CD4-positive, alpha-beta T cell treated with Interleukin-10 for 1 hour (primary cell): ENCODE results near the gene DBT.

Experiments
- DNase-seq: peaks from one replicate; pipeline ENCODE4 v3.0.0-alpha.2; 2020

Gene DBT

GRCh38 chr1:100187912-100188311 is 61.7 kb downstream of the DBT start:
- no peak for DNase-seq

- no peak for DNase-seq
These were observed 65.1 kb downstream of the DBT start for GRCh38 chr1:100184536-100184935.

GRCh38 chr1:100183370-100183769 is 66.3 kb downstream of the DBT start:
- DNase-seq, result no peak

GRCh38 chr1:100178091-100178490 is 71.5 kb downstream of the DBT start, which contains the start of gene LRRC39:
TSS of gene LRRC39 (minus strand) at chr1:100178256. CDS start at chr1:100168516, 9,740 bp downstream.
- DNase-seq, result no peak

- DNase-seq, result no peak
These were observed 72.2 kb downstream of the DBT start for GRCh38 chr1:100177295-100178041.

GRCh38 chr1:100168051-100168450 is 81.6 kb downstream of the DBT start:
- DNase-seq, result no peak

GRCh38 chr1:100164702-100165101 is 84.9 kb downstream of the DBT start:
- DNase-seq, result no peak

- no peak for DNase-seq
These were observed 85.4 kb downstream of the DBT start for GRCh38 chr1:100164216-100164615.

GRCh38 chr1:100162881-100163280 is 86.8 kb downstream of the DBT start:
- DNase-seq, result no peak

- no peak for DNase-seq
These were observed 97.4 kb downstream of the DBT start for GRCh38 chr1:100152271-100152670.

- no peak for DNase-seq
These were observed 98.0 kb downstream of the DBT start for GRCh38 chr1:100151679-100152078.

GRCh38 chr1:100147875-100148274 is 101.8 kb downstream of the DBT start:
- no peak for DNase-seq

- no peak for DNase-seq
These were observed 102.7 kb downstream of the DBT start for GRCh38 chr1:100146958-100147357.

GRCh38 chr1:100145116-100145515 is 104.5 kb downstream of the DBT start:
- DNase-seq, result no peak

- DNase-seq, result no peak
These were observed 107.3 kb downstream of the DBT start for GRCh38 chr1:100142343-100142742.

GRCh38 chr1:100141192-100141591 is 108.4 kb downstream of the DBT start:
- no peak for DNase-seq

GRCh38 chr1:100137602-100138001 is 112.0 kb downstream of the DBT start:
- DNase-seq, result no peak
